GM23338 (cell line): ENCODE results near the gene VAMP2. TPM values are rescaled to one million over a fixed set of nuclear protein-coding genes. Genes with fewer than 3 reads are reported as not detected.

Experiments used
- ATAC-seq: fragments of 200-7000 bp; cut with Tn5 transposase; 3 replicates; pipeline ENCODE4 v1.9.1; 2020
- DNase-seq: peaks from one replicate; pipeline ENCODE4 v3.0.0-alpha.2; 2015; ENCODE audit warnings: low spot score
- H2AFZ ChIP-seq: fragments of 200-600 bp; sonication (generic); 2 replicates; pipeline ENCODE4 v1.8.0; 2016; ENCODE audit warnings: antibody characterized with exemption, mild to moderate bottlenecking, moderate library complexity
- H3F3A ChIP-seq: fragments of 200-600 bp; sonication (generic); replicated peaks from 2 replicates; pipeline ENCODE4 v1.8.0; 2017; ENCODE audit warnings: antibody characterized with exemption, mixed run types, low read depth
- H3K27ac ChIP-seq: fragments of 200-600 bp; sonication (generic); 2 replicates; pipeline ENCODE4 v1.6.1; 2016; ENCODE audit warnings: low read depth
- H3K27me3 ChIP-seq: fragments of 200-600 bp; sonication (generic); 2 replicates; pipeline ENCODE4 v1.8.0; 2016; ENCODE audit warnings: mild to moderate bottlenecking, mixed run types, moderate library complexity; ENCODE audit not compliant: insufficient read depth
- H3K36me3 ChIP-seq: fragments of 200-600 bp; sonication (generic); 2 replicates; pipeline ENCODE4 v1.8.0; 2016; ENCODE audit warnings: mild to moderate bottlenecking; ENCODE audit not compliant: insufficient read depth
- H3K4me1 ChIP-seq: fragments of 200-600 bp; sonication (generic); 2 replicates; pipeline ENCODE4 v1.8.0; 2016; ENCODE audit warnings: mild to moderate bottlenecking, moderate library complexity; ENCODE audit not compliant: insufficient read depth
- H3K4me2 ChIP-seq: fragments of 200-600 bp; sonication (generic); 2 replicates; pipeline ENCODE4 v1.7.1; 2017; ENCODE audit warnings: mixed run types
- H3K4me3 ChIP-seq: fragments of 200-600 bp; sonication (generic); 2 replicates; pipeline ENCODE4 v1.6.1; 2016; ENCODE audit warnings: mixed run types
- H3K79me2 ChIP-seq: fragments of 200-600 bp; sonication (generic); replicated peaks from 2 replicates; pipeline ENCODE4 v1.8.0; 2017; ENCODE audit warnings: mild to moderate bottlenecking; ENCODE audit not compliant: insufficient read depth
- H3K9me2 ChIP-seq: fragments of 200-600 bp; sonication (generic); 2 replicates; pipeline ENCODE4 v1.8.0; 2017; ENCODE audit not compliant: insufficient read depth
- H4K20me1 ChIP-seq: fragments of 200-600 bp; sonication (generic); replicated peaks from 2 replicates; pipeline ENCODE4 v1.8.0; 2017; ENCODE audit warnings: mild to moderate bottlenecking; ENCODE audit not compliant: insufficient read depth
- H3K27ac Mint-ChIP-seq: 2 replicates; pipeline ENCODE4 v1.8.0; 2020; ENCODE audit warnings: inconsistent platforms, mild to moderate bottlenecking, moderate library complexity, mixed read lengths
- H3K27me3 Mint-ChIP-seq: 3 replicates; pipeline ENCODE4 v1.8.0; 2022; ENCODE audit warnings: low read depth, mild to moderate bottlenecking, moderate library complexity, mixed read lengths, inconsistent platforms; ENCODE audit not compliant: insufficient read depth, poor library complexity
- H3K36me3 Mint-ChIP-seq: 3 replicates; pipeline ENCODE4 v1.8.0; 2021; ENCODE audit warnings: low read depth, mild to moderate bottlenecking, inconsistent platforms, moderate library complexity, mixed read lengths
- H3K4me1 Mint-ChIP-seq: 3 replicates; pipeline ENCODE4 v1.8.0; 2020; ENCODE audit warnings: mild to moderate bottlenecking, inconsistent platforms, mixed read lengths
- H3K4me3 Mint-ChIP-seq: 3 replicates; pipeline ENCODE4 v1.8.0; 2021; ENCODE audit warnings: moderate library complexity, mild to moderate bottlenecking, inconsistent platforms, mixed read lengths
- H3K9me3 Mint-ChIP-seq: 3 replicates; pipeline ENCODE4 v1.8.0; 2020; ENCODE audit warnings: moderate library complexity, mild to moderate bottlenecking, inconsistent platforms, mixed read lengths
- CREB1 ChIP-seq: fragments of 250-450 bp; sonication (Bioruptor Pico); IDR thresholded peaks from 2 replicates; pipeline ENCODE4 v1.5.0; 2020; ENCODE audit warnings: low read depth, mild to moderate bottlenecking, moderate library complexity
- EZH2 ChIP-seq: fragments of 200-600 bp; sonication (generic); IDR thresholded peaks from one replicate; pipeline ENCODE4 v1.8.0; 2017; ENCODE audit warnings: antibody characterized with exemption, mild to moderate bottlenecking, low read depth; ENCODE audit not compliant: unreplicated experiment
- EZH2phosphoT487 ChIP-seq: fragments of 200-600 bp; sonication (generic); IDR thresholded peaks from one replicate; pipeline ENCODE4 v1.8.1; 2018; ENCODE audit warnings: antibody characterized with exemption; ENCODE audit not compliant: unreplicated experiment
- JUNB ChIP-seq: IDR thresholded peaks from one replicate; pipeline ENCODE4 v1.6.1; 2016; ENCODE audit warnings: antibody characterized with exemption; ENCODE audit not compliant: unreplicated experiment
- NANOG ChIP-seq: IDR thresholded peaks from 2 replicates; pipeline ENCODE4 v1.6.1; 2016; ENCODE audit warnings: antibody characterized with exemption, borderline replicate concordance
- POLR2AphosphoS5 ChIP-seq: IDR thresholded peaks from 2 replicates; pipeline ENCODE4 v1.6.1; 2016; ENCODE audit warnings: antibody characterized with exemption, low read depth
- STAT1 ChIP-seq: IDR thresholded peaks from one replicate; pipeline ENCODE4 v1.6.1; 2016; ENCODE audit warnings: antibody characterized with exemption; ENCODE audit not compliant: unreplicated experiment
- ZNF114 ChIP-seq: fragments of 250-450 bp; sonication (Bioruptor Pico); IDR thresholded peaks from 2 replicates; pipeline ENCODE4 v1.5.0; 2020; ENCODE audit warnings: mild to moderate bottlenecking, moderate library complexity
- ZNF331 ChIP-seq: fragments of 250-450 bp; sonication (Bioruptor Pico); IDR thresholded peaks from 2 replicates; pipeline ENCODE4 v1.5.0; 2020; ENCODE audit warnings: low read depth, mild to moderate bottlenecking, moderate library complexity
- polyA plus RNA-seq: library from polyadenylated mRNA; unstranded; fragments of >200 nt; fragmentation: Nextera tagmentation; extraction: Ambion mirVana; gene quantifications from 2 replicates; pipeline ENCODE4 v1.2.1, GENCODE V29; 2016
- total RNA-seq: library from RNA; depleted of rRNA; stranded (reverse); fragments of >200 nt; shearing (Covaris generic); gene quantifications from 2 replicates; pipeline ENCODE4 v1.2.3, GENCODE V29; 2014
- TF ChIP-seq, protein P1 (sequence below): IDR thresholded peaks from 2 replicates; pipeline ENCODE4 v1.6.1; 2016; ENCODE audit warnings: antibody characterized with exemption
- TF ChIP-seq, protein P2 (sequence below): fragments of 250-450 bp; sonication (Bioruptor Pico); IDR thresholded peaks from 2 replicates; pipeline ENCODE4 v1.5.0; 2020; ENCODE audit warnings: mild to moderate bottlenecking, moderate library complexity
- TF ChIP-seq, protein P3 (sequence below): IDR thresholded peaks from one replicate; pipeline ENCODE4 v1.6.1; 2018; ENCODE audit warnings: antibody characterized with exemption; ENCODE audit not compliant: unreplicated experiment
- TF ChIP-seq, protein P4 (sequence below), 2 experiments: fragments of 200-600 bp in 1 of 2; sonication (generic) in 1 of 2; conservative IDR thresholded peaks; 2 replicates each; pipeline versions ENCODE4 v1.5.1 to v1.6.1; 2016 to 2017; ENCODE audit warnings: antibody characterized with exemption in 2 of 2, low read depth in 2 of 2, mild to moderate bottlenecking in 2 of 2, moderate library complexity in 1 of 2

The VAMP2 gene
- total and polyA plus RNA-seq, 2 experiments from 2014 or later, result 6.9 to 32.3 TPM

DNA sequence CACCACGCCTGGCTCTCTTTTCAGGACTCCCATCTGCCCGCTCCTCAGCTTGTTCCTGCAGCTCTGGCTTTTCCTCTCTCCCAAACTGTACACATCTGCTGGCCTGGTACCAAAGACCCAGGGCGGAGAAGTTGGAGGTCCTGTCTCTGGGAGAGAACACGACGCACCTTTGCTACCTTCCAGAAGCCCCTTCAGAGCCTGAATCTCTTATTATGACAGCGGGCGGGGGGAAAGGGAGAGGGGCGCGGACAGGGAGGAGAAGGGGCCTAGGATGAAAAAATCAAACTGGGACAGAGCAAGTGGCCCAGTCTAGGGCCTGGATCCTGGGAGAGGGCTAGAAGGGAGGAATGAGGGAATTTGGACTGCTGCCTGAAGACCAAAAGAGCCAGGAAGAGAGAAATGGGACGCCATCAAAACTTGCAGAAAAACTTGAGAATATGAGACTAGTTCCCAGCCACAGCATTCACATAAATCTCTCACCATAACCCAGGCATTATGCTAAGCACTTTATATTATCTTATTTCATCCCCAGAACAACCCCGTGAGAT lies 8.1 kb downstream of the VAMP2 start:
- Histone ChIP-seq H3K4me1 (peaks cover 30% of the 10 kb centered on the region), H3K27me3 (no peaks in the 10 kb centered on the region), H4K20me1 (no peaks in the 10 kb centered on the region; the same call in 1 of the 2 replicates), H2AFZ (no peak overlapping the region), H3F3A (peaks cover 38% of the 10 kb centered on the region; the same call in 1 of the 2 replicates), H3K4me3 (peak overlapping the region; percentile 67), H3K79me2 (peaks cover 6% of the 10 kb centered on the region; the same call in 1 of the 2 replicates), H3K4me2 (peak overlapping the region; percentile 100), H3K9me2 (no peaks in the 10 kb centered on the region), H3K27ac (peak overlapping the region; percentile 83), H3K36me3 (no peaks in the 10 kb centered on the region)
- ATAC-seq, result no peak
- Mint-ChIP-seq H3K36me3 (peaks cover 11% of the 10 kb centered on the region), H3K4me1 (peaks cover 17% of the 10 kb centered on the region), H3K27ac (peak overlapping the region; percentile 98; the same call in 1 of the 2 replicates), H3K4me3 (no peak overlapping the region; the same call in 2 of the 3 replicates), H3K27me3 (peaks cover 32% of the 10 kb centered on the region), H3K9me3 (no peaks in the 10 kb centered on the region; the same call in 2 of the 3 replicates)
- no peak for DNase-seq
- TF ChIP-seq, protein P1, sequence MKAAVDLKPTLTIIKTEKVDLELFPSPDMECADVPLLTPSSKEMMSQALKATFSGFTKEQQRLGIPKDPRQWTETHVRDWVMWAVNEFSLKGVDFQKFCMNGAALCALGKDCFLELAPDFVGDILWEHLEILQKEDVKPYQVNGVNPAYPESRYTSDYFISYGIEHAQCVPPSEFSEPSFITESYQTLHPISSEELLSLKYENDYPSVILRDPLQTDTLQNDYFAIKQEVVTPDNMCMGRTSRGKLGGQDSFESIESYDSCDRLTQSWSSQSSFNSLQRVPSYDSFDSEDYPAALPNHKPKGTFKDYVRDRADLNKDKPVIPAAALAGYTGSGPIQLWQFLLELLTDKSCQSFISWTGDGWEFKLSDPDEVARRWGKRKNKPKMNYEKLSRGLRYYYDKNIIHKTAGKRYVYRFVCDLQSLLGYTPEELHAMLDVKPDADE, result no peak
- no peak for TF ChIP-seq STAT1
- TF ChIP-seq EZH2, result no peak
- TF ChIP-seq ZNF114 (CRISPR knock-in tag), result no peak
- TF ChIP-seq CREB1, result no peak
- TF ChIP-seq, protein P2, sequence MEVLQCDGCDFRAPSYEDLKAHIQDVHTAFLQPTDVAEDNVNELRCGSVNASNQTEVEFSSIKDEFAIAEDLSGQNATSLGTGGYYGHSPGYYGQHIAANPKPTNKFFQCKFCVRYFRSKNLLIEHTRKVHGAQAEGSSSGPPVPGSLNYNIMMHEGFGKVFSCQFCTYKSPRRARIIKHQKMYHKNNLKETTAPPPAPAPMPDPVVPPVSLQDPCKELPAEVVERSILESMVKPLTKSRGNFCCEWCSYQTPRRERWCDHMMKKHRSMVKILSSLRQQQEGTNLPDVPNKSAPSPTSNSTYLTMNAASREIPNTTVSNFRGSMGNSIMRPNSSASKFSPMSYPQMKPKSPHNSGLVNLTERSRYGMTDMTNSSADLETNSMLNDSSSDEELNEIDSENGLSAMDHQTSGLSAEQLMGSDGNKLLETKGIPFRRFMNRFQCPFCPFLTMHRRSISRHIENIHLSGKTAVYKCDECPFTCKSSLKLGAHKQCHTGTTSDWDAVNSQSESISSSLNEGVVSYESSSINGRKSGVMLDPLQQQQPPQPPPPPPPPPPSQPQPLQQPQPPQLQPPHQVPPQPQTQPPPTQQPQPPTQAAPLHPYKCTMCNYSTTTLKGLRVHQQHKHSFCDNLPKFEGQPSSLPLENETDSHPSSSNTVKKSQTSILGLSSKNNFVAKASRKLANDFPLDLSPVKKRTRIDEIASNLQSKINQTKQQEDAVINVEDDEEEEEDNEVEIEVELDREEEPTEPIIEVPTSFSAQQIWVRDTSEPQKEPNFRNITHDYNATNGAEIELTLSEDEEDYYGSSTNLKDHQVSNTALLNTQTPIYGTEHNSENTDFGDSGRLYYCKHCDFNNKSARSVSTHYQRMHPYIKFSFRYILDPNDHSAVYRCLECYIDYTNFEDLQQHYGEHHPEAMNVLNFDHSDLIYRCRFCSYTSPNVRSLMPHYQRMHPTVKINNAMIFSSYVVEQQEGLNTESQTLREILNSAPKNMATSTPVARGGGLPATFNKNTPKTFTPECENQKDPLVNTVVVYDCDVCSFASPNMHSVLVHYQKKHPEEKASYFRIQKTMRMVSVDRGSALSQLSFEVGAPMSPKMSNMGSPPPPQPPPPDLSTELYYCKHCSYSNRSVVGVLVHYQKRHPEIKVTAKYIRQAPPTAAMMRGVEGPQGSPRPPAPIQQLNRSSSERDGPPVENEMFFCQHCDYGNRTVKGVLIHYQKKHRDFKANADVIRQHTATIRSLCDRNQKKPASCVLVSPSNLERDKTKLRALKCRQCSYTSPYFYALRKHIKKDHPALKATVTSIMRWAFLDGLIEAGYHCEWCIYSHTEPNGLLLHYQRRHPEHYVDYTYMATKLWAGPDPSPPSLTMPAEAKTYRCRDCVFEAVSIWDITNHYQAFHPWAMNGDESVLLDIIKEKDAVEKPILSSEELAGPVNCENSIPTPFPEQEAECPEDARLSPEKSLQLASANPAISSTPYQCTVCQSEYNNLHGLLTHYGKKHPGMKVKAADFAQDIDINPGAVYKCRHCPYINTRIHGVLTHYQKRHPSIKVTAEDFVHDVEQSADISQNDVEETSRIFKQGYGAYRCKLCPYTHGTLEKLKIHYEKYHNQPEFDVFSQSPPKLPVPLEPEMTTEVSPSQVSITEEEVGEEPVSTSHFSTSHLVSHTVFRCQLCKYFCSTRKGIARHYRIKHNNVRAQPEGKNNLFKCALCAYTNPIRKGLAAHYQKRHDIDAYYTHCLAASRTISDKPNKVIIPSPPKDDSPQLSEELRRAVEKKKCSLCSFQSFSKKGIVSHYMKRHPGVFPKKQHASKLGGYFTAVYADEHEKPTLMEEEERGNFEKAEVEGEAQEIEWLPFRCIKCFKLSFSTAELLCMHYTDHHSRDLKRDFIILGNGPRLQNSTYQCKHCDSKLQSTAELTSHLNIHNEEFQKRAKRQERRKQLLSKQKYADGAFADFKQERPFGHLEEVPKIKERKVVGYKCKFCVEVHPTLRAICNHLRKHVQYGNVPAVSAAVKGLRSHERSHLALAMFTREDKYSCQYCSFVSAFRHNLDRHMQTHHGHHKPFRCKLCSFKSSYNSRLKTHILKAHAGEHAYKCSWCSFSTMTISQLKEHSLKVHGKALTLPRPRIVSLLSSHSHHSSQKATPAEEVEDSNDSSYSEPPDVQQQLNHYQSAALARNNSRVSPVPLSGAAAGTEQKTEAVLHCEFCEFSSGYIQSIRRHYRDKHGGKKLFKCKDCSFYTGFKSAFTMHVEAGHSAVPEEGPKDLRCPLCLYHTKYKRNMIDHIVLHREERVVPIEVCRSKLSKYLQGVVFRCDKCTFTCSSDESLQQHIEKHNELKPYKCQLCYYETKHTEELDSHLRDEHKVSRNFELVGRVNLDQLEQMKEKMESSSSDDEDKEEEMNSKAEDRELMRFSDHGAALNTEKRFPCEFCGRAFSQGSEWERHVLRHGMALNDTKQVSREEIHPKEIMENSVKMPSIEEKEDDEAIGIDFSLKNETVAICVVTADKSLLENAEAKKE (CRISPR knock-in tag), result no peak
- no peak for TF ChIP-seq JUNB
- no peak for TF ChIP-seq POLR2AphosphoS5
- TF ChIP-seq ZNF331, result no peak
- TF ChIP-seq, protein P3, sequence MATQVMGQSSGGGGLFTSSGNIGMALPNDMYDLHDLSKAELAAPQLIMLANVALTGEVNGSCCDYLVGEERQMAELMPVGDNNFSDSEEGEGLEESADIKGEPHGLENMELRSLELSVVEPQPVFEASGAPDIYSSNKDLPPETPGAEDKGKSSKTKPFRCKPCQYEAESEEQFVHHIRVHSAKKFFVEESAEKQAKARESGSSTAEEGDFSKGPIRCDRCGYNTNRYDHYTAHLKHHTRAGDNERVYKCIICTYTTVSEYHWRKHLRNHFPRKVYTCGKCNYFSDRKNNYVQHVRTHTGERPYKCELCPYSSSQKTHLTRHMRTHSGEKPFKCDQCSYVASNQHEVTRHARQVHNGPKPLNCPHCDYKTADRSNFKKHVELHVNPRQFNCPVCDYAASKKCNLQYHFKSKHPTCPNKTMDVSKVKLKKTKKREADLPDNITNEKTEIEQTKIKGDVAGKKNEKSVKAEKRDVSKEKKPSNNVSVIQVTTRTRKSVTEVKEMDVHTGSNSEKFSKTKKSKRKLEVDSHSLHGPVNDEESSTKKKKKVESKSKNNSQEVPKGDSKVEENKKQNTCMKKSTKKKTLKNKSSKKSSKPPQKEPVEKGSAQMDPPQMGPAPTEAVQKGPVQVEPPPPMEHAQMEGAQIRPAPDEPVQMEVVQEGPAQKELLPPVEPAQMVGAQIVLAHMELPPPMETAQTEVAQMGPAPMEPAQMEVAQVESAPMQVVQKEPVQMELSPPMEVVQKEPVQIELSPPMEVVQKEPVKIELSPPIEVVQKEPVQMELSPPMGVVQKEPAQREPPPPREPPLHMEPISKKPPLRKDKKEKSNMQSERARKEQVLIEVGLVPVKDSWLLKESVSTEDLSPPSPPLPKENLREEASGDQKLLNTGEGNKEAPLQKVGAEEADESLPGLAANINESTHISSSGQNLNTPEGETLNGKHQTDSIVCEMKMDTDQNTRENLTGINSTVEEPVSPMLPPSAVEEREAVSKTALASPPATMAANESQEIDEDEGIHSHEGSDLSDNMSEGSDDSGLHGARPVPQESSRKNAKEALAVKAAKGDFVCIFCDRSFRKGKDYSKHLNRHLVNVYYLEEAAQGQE, result no peak
- no peak for TF ChIP-seq NANOG
- TF ChIP-seq, protein P4, sequence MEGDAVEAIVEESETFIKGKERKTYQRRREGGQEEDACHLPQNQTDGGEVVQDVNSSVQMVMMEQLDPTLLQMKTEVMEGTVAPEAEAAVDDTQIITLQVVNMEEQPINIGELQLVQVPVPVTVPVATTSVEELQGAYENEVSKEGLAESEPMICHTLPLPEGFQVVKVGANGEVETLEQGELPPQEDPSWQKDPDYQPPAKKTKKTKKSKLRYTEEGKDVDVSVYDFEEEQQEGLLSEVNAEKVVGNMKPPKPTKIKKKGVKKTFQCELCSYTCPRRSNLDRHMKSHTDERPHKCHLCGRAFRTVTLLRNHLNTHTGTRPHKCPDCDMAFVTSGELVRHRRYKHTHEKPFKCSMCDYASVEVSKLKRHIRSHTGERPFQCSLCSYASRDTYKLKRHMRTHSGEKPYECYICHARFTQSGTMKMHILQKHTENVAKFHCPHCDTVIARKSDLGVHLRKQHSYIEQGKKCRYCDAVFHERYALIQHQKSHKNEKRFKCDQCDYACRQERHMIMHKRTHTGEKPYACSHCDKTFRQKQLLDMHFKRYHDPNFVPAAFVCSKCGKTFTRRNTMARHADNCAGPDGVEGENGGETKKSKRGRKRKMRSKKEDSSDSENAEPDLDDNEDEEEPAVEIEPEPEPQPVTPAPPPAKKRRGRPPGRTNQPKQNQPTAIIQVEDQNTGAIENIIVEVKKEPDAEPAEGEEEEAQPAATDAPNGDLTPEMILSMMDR (conservative IDR thresholded peaks at IDR 0.05; ENCODE audit: low read depth in 2 of 2), result no peak
- no peak for TF ChIP-seq EZH2phosphoT487
